ENCODE data around the gene OSM.

OSM gene

GRCh38 chr22:30224161-30224857, 42.3 kb downstream of the OSM start:
- Histone ChIP-seq H3K9me3 (ENCODE audit: control insufficient read depth in 2 of 2, low read length in 2 of 2) (no peaks in the 10 kb centered on the region), H3K27ac (ENCODE audit: low read length) (no peak overlapping the region), H3K9ac (ENCODE audit: low read length in 2 of 2) (no peak overlapping the region), H3K4me3 (ENCODE audit: low read length in 2 of 2) (no peak overlapping the region), H3K27me3 (ENCODE audit: control insufficient read depth in 1 of 2, insufficient read depth in 2 of 2, low read length in 2 of 2) (peaks cover 8% of the 10 kb centered on the region in 2 donors), H3K36me3 (ENCODE audit: control insufficient read depth in 2 of 2, insufficient read depth in 2 of 2, low read length in 2 of 2) (no peaks in the 10 kb centered on the region), H3K4me1 (ENCODE audit: control insufficient read depth, insufficient read depth, low read length) (no peaks in the 10 kb centered on the region)

GRCh38 chr22:30223303-30223702, 43.3 kb downstream of the OSM start:
- Histone ChIP-seq H3K9me3 (ENCODE audit: control insufficient read depth in 2 of 2, low read length in 2 of 2) (no peaks in the 10 kb centered on the region), H3K9ac (ENCODE audit: low read length in 2 of 2) (no peak overlapping the region), H3K27ac (ENCODE audit: low read length) (no peak overlapping the region), H3K4me3 (ENCODE audit: low read length in 2 of 2) (no peak overlapping the region), H3K27me3 (ENCODE audit: control insufficient read depth in 1 of 2, insufficient read depth in 2 of 2, low read length in 2 of 2) (peaks cover 5 to 8% of the 10 kb centered on the region in 2 donors), H3K36me3 (ENCODE audit: control insufficient read depth in 2 of 2, insufficient read depth in 2 of 2, low read length in 2 of 2) (no peaks in the 10 kb centered on the region), H3K4me1 (ENCODE audit: control insufficient read depth, insufficient read depth, low read length) (no peaks in the 10 kb centered on the region)

DNA sequence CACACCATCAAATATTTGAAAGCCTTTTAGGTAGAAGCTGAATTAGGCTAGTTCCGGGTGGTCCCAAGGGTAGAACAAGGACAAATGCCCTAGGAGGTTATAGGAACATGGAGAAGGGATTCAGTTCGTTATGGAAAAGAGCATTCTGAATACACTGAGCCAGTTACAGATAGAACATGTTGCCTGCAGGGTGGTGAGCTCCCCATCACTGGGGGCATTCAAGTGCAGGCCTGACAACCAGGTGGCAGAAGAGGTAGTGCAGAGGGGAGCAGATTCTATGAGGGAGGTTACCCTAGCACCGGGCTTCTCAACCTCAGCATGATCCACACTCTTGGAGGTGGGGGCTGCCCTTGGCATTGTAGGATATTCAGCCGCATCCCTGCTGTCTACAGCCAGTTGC, 44.3 kb downstream of the OSM start:
- H3K27me3 ChIP-seq (ENCODE audit: control insufficient read depth in 1 of 2, insufficient read depth in 2 of 2, low read length in 2 of 2), result peaks cover 5 to 8% of the 10 kb centered on the region in 2 donors
- H3K27ac ChIP-seq (ENCODE audit: low read length), result no peak overlapping the region

GRCh38 chr22:30221121-30221992, 45.3 kb downstream of the OSM start:
- Histone ChIP-seq H3K9ac (ENCODE audit: low read length in 2 of 2) (no peak overlapping the region), H3K27me3 (ENCODE audit: control insufficient read depth in 1 of 2, insufficient read depth in 2 of 2, low read length in 2 of 2) (peaks cover 5 to 8% of the 10 kb centered on the region in 2 donors), H3K4me3 (ENCODE audit: low read length in 2 of 2) (no peak overlapping the region), H3K27ac (ENCODE audit: low read length) (no peak overlapping the region), H3K36me3 (ENCODE audit: control insufficient read depth in 2 of 2, insufficient read depth in 2 of 2, low read length in 2 of 2) (no peaks in the 10 kb centered on the region), H3K4me1 (ENCODE audit: control insufficient read depth, insufficient read depth, low read length) (no peaks in the 10 kb centered on the region), H3K9me3 (ENCODE audit: control insufficient read depth in 2 of 2, low read length in 2 of 2) (no peaks in the 10 kb centered on the region)

More for the DNA sequence above, 44.3 kb downstream of the OSM start:
- Histone ChIP-seq H3K4me1 (ENCODE audit: control insufficient read depth, insufficient read depth, low read length) (no peaks in the 10 kb centered on the region), H3K9ac (ENCODE audit: low read length in 2 of 2) (no peak overlapping the region), H3K36me3 (ENCODE audit: control insufficient read depth in 2 of 2, insufficient read depth in 2 of 2, low read length in 2 of 2) (no peaks in the 10 kb centered on the region), H3K9me3 (ENCODE audit: control insufficient read depth in 2 of 2, low read length in 2 of 2) (no peaks in the 10 kb centered on the region), H3K4me3 (ENCODE audit: low read length in 2 of 2) (no peak overlapping the region)

GRCh38 chr22:30220338-30221012, 46.2 kb downstream of the OSM start:
- no peak overlapping the region for H3K9ac ChIP-seq (ENCODE audit: low read length in 2 of 2)
- no peaks in the 10 kb centered on the region for H3K9me3 ChIP-seq (ENCODE audit: control insufficient read depth in 2 of 2, low read length in 2 of 2)
- no peak overlapping the region for H3K27ac ChIP-seq (ENCODE audit: low read length)
- no peaks in the 10 kb centered on the region for H3K4me1 ChIP-seq (ENCODE audit: control insufficient read depth, insufficient read depth, low read length)
- H3K27me3 ChIP-seq (ENCODE audit: control insufficient read depth in 1 of 2, insufficient read depth in 2 of 2, low read length in 2 of 2), result peaks cover 5 to 9% of the 10 kb centered on the region in 2 donors
- H3K36me3 ChIP-seq (ENCODE audit: control insufficient read depth in 2 of 2, insufficient read depth in 2 of 2, low read length in 2 of 2), result no peaks in the 10 kb centered on the region
- no peak overlapping the region for H3K4me3 ChIP-seq (ENCODE audit: low read length in 2 of 2)

GRCh38 chr22:30219668-30220278, 46.9 kb downstream of the OSM start:
- Histone ChIP-seq H3K27ac (ENCODE audit: low read length) (no peak overlapping the region), H3K9me3 (ENCODE audit: control insufficient read depth in 2 of 2, low read length in 2 of 2) (no peaks in the 10 kb centered on the region), H3K27me3 (ENCODE audit: control insufficient read depth in 1 of 2, insufficient read depth in 2 of 2, low read length in 2 of 2) (peaks cover 5 to 12% of the 10 kb centered on the region in 2 donors), H3K36me3 (ENCODE audit: control insufficient read depth in 2 of 2, insufficient read depth in 2 of 2, low read length in 2 of 2) (no peaks in the 10 kb centered on the region), H3K4me1 (ENCODE audit: control insufficient read depth, insufficient read depth, low read length) (no peaks in the 10 kb centered on the region), H3K4me3 (ENCODE audit: low read length in 2 of 2) (no peak overlapping the region), H3K9ac (ENCODE audit: low read length in 2 of 2) (no peak overlapping the region)

- no peaks in the 10 kb centered on the region for H3K4me1 ChIP-seq (ENCODE audit: control insufficient read depth, insufficient read depth, low read length)
- H3K4me3 ChIP-seq (ENCODE audit: low read length in 2 of 2), result no peak overlapping the region
- peaks cover 5 to 14% of the 10 kb centered on the region in 2 donors for H3K27me3 ChIP-seq (ENCODE audit: control insufficient read depth in 1 of 2, insufficient read depth in 2 of 2, low read length in 2 of 2)
Measured at GRCh38 chr22:30219049-30219654, 47.5 kb downstream of the OSM start.

GRCh38 chr22:30217698-30218560, 48.7 kb downstream of the OSM start:
- Histone ChIP-seq H3K27me3 (ENCODE audit: control insufficient read depth in 1 of 2, insufficient read depth in 2 of 2, low read length in 2 of 2) (peaks cover 5 to 14% of the 10 kb centered on the region in 2 donors), H3K9me3 (ENCODE audit: control insufficient read depth in 2 of 2, low read length in 2 of 2) (no peaks in the 10 kb centered on the region), H3K9ac (ENCODE audit: low read length in 2 of 2) (no peak overlapping the region), H3K36me3 (ENCODE audit: control insufficient read depth in 2 of 2, insufficient read depth in 2 of 2, low read length in 2 of 2) (no peaks in the 10 kb centered on the region), H3K27ac (ENCODE audit: low read length) (no peak overlapping the region), H3K4me1 (ENCODE audit: control insufficient read depth, insufficient read depth, low read length) (no peaks in the 10 kb centered on the region), H3K4me3 (ENCODE audit: low read length in 2 of 2) (no peak overlapping the region)

More at GRCh38 chr22:30219049-30219654, 47.5 kb downstream of the OSM start:
- Histone ChIP-seq H3K9me3 (ENCODE audit: control insufficient read depth in 2 of 2, low read length in 2 of 2) (no peaks in the 10 kb centered on the region), H3K36me3 (ENCODE audit: control insufficient read depth in 2 of 2, insufficient read depth in 2 of 2, low read length in 2 of 2) (no peaks in the 10 kb centered on the region), H3K9ac (ENCODE audit: low read length in 2 of 2) (no peak overlapping the region), H3K27ac (ENCODE audit: low read length) (no peak overlapping the region)

DNA sequence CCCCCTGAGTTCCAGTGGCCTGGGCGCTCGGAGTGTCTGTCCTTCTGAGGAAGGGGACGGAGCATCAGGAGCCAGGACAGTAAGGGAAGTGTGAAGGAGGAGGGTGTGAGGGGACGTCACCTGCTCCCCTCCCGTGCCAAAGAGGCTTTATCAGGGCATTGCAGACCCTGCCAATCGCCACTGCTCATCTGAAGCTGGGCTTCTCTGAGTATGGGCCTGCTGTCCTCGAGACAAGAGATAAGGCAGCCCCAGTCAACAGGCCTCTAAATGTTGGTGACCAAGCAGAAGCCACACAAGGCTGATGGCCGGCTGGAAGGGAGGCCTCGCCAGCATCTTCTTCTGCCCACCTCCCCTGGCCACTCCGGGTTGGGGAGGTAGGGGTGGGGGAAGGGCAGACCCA, 49.9 kb downstream of the OSM start:
- H3K9ac ChIP-seq (ENCODE audit: low read length in 2 of 2), result no peak overlapping the region
- no peak overlapping the region for H3K4me3 ChIP-seq (ENCODE audit: low read length in 2 of 2)
- H3K27me3 ChIP-seq (ENCODE audit: control insufficient read depth in 1 of 2, insufficient read depth in 2 of 2, low read length in 2 of 2), result peaks cover 5 to 12% of the 10 kb centered on the region in 2 donors
- no peak overlapping the region for H3K27ac ChIP-seq (ENCODE audit: low read length)
- no peaks in the 10 kb centered on the region for H3K4me1 ChIP-seq (ENCODE audit: control insufficient read depth, insufficient read depth, low read length)
- H3K36me3 ChIP-seq (ENCODE audit: control insufficient read depth in 2 of 2, insufficient read depth in 2 of 2, low read length in 2 of 2), result no peaks in the 10 kb centered on the region
- H3K9me3 ChIP-seq (ENCODE audit: control insufficient read depth in 2 of 2, low read length in 2 of 2), result no peaks in the 10 kb centered on the region

All from stomach smooth muscle (tissue), 2 donors.